HEK293 (cell line): Measurements from ENCODE around the gene HCFC1.

Experiments
- EGR2 ChIP-seq: fragments of 450-650 bp; formaldehyde crosslinking; IDR thresholded peaks from 2 replicates; pipeline ENCODE4 v1.5.1; 2016; ENCODE audit warnings: low read depth, missing biosample characterization, missing genetic modification characterization
- ELK4 ChIP-seq: IDR thresholded peaks from 2 replicates; pipeline ENCODE4 v1.6.1; 2011; ENCODE audit warnings: mild to moderate bottlenecking, low read depth, low read length, borderline replicate concordance
- GLI2 ChIP-seq: fragments of 450-650 bp; formaldehyde crosslinking; IDR thresholded peaks from 2 replicates; pipeline ENCODE4; 2017; ENCODE audit warnings: missing biosample characterization, missing genetic modification characterization, low read depth, borderline replicate concordance
- GLIS2 ChIP-seq: fragments of 450-650 bp; formaldehyde crosslinking; IDR thresholded peaks from 2 replicates; pipeline ENCODE4 v1.5.1; 2016; ENCODE audit warnings: missing biosample characterization, missing genetic modification characterization
- HIC1 ChIP-seq: fragments of 450-650 bp; formaldehyde crosslinking; IDR thresholded peaks from 2 replicates; pipeline ENCODE4 v1.5.1; 2016; ENCODE audit warnings: missing biosample characterization, missing genetic modification characterization
- KLF16 ChIP-seq: fragments of 450-650 bp; formaldehyde crosslinking; IDR thresholded peaks from 2 replicates; pipeline ENCODE4 v1.5.1; 2017; ENCODE audit warnings: missing biosample characterization, missing genetic modification characterization
- MYNN ChIP-seq: fragments of 450-650 bp; formaldehyde crosslinking; IDR thresholded peaks from 2 replicates; pipeline ENCODE4 v1.5.1; 2016; ENCODE audit warnings: missing biosample characterization, missing genetic modification characterization, borderline replicate concordance
- SP2 ChIP-seq: fragments of 450-650 bp; formaldehyde crosslinking; IDR thresholded peaks from 2 replicates; pipeline ENCODE4 v1.5.1; 2016; ENCODE audit warnings: missing biosample characterization, missing genetic modification characterization
- YY2 ChIP-seq: fragments of 450-650 bp; formaldehyde crosslinking; IDR thresholded peaks from 2 replicates; pipeline ENCODE4 v1.5.1; 2016; ENCODE audit warnings: missing biosample characterization, missing genetic modification characterization
- ZBTB10 ChIP-seq: fragments of 450-650 bp; formaldehyde crosslinking; IDR thresholded peaks from 2 replicates; pipeline ENCODE4 v1.5.1; 2016; ENCODE audit warnings: missing biosample characterization, missing genetic modification characterization
- ZBTB11 ChIP-seq: fragments of 450-650 bp; formaldehyde crosslinking; conservative IDR thresholded peaks from 2 replicates; pipeline ENCODE4 v1.5.1; 2016; ENCODE audit warnings: low read depth, missing biosample characterization, missing genetic modification characterization
- ZBTB48 ChIP-seq: fragments of 450-650 bp; formaldehyde crosslinking; IDR thresholded peaks from 2 replicates; pipeline ENCODE4 v1.5.1; 2016; ENCODE audit warnings: missing biosample characterization, missing genetic modification characterization
- ZEB2 ChIP-seq: fragments of 450-650 bp; formaldehyde crosslinking; IDR thresholded peaks from 2 replicates; pipeline ENCODE4 v1.5.1; 2016; ENCODE audit warnings: missing biosample characterization, missing genetic modification characterization
- ZNF138 ChIP-seq: fragments of 450-650 bp; formaldehyde crosslinking; IDR thresholded peaks from 2 replicates; pipeline ENCODE4 v1.5.1; 2016; ENCODE audit warnings: missing biosample characterization, missing genetic modification characterization, borderline replicate concordance
- ZNF16 ChIP-seq: fragments of 450-650 bp; formaldehyde crosslinking; IDR thresholded peaks from 2 replicates; pipeline ENCODE4 v1.5.1; 2016; ENCODE audit warnings: low read depth, missing biosample characterization, missing genetic modification characterization
- ZNF23 ChIP-seq: fragments of 450-650 bp; formaldehyde crosslinking; IDR thresholded peaks from 2 replicates; pipeline ENCODE4 v1.5.1; 2016; ENCODE audit warnings: missing biosample characterization, missing genetic modification characterization, borderline replicate concordance
- ZNF239 ChIP-seq: fragments of 450-650 bp; formaldehyde crosslinking; IDR thresholded peaks from 2 replicates; pipeline ENCODE4 v1.5.1; 2016; ENCODE audit warnings: missing biosample characterization, missing genetic modification characterization
- ZNF350 ChIP-seq: fragments of 450-650 bp; formaldehyde crosslinking; IDR thresholded peaks from 2 replicates; pipeline ENCODE4 v1.5.0; 2017; ENCODE audit warnings: missing biosample characterization, mild to moderate bottlenecking, missing genetic modification characterization
- ZNF488 ChIP-seq: fragments of 450-650 bp; formaldehyde crosslinking; IDR thresholded peaks from 2 replicates; pipeline ENCODE4 v1.5.1; 2016; ENCODE audit warnings: missing biosample characterization, missing genetic modification characterization
- ZNF544 ChIP-seq: fragments of 450-650 bp; formaldehyde crosslinking; IDR thresholded peaks from 2 replicates; pipeline ENCODE4 v1.5.0; 2017; ENCODE audit warnings: missing biosample characterization, missing genetic modification characterization
- ZNF624 ChIP-seq: fragments of 450-650 bp; formaldehyde crosslinking; IDR thresholded peaks from 2 replicates; pipeline ENCODE4 v1.5.1; 2017; ENCODE audit warnings: missing biosample characterization, missing genetic modification characterization
- ZNF677 ChIP-seq: fragments of 450-650 bp; IDR thresholded peaks from 2 replicates; pipeline ENCODE4 v1.5.0; 2018; ENCODE audit warnings: missing biosample characterization, mild to moderate bottlenecking, missing genetic modification characterization, moderate library complexity
- ZNF76 ChIP-seq: fragments of 450-650 bp; formaldehyde crosslinking; IDR thresholded peaks from 2 replicates; pipeline ENCODE4; 2016; ENCODE audit warnings: low read depth, missing biosample characterization, missing genetic modification characterization, borderline replicate concordance
- ZNF777 ChIP-seq: fragments of 450-650 bp; formaldehyde crosslinking; IDR thresholded peaks from 2 replicates; pipeline ENCODE4 v1.5.1; 2017; ENCODE audit warnings: missing biosample characterization, missing genetic modification characterization, borderline replicate concordance
- ZNF791 ChIP-seq: fragments of 450-650 bp; formaldehyde crosslinking; IDR thresholded peaks from 2 replicates; pipeline ENCODE4 v1.5.1; 2016; ENCODE audit warnings: missing biosample characterization, missing genetic modification characterization
- ZNF837 ChIP-seq: fragments of 450-650 bp; formaldehyde crosslinking; IDR thresholded peaks from 2 replicates; pipeline ENCODE4 v1.5.1; 2016; ENCODE audit warnings: missing biosample characterization, missing genetic modification characterization
- ZSCAN5A ChIP-seq: fragments of 450-650 bp; formaldehyde crosslinking; IDR thresholded peaks from 2 replicates; pipeline ENCODE4 v1.5.1; 2016; ENCODE audit warnings: missing biosample characterization, missing genetic modification characterization

Gene HCFC1

GRCh38 chrX:153971450-153972367 is at the start of gene HCFC1 (continued):
- TF ChIP-seq ELK4 (no peak; the same call in 1 of the 2 replicates), ZNF350 (tag by site-specific recombination) (no peak), ZNF544 (tag by site-specific recombination) (no peak), ZNF837 (tag by site-specific recombination) (no peak), ZSCAN5A (tag by site-specific recombination) (no peak; the same call in 1 of the 2 replicates), EGR2 (tag by site-specific recombination) (peak; percentile 89), ZBTB48 (tag by site-specific recombination) (no peak), ZNF624 (tag by site-specific recombination) (no peak), ZNF76 (tag by site-specific recombination) (peak; percentile 79; the same call in 1 of the 2 replicates), ZEB2 (tag by site-specific recombination) (peak; percentile 92), ZNF488 (no peak), SP2 (peak; percentile 68), ZBTB11 (tag by site-specific recombination) (no peak; the same call in 1 of the 2 replicates), KLF16 (peak; percentile 70), ZNF777 (peak; percentile 63; the same call in 1 of the 2 replicates), GLIS2 (tag by site-specific recombination) (peak; percentile 99), MYNN (tag by site-specific recombination) (peak; percentile 70; the same call in 1 of the 2 replicates), GLI2 (tag by site-specific recombination) (no peak), ZBTB10 (tag by site-specific recombination) (peak; percentile 86), ZNF138 (tag by site-specific recombination) (no peak), HIC1 (tag by site-specific recombination) (peak; percentile 85), ZNF791 (tag by site-specific recombination) (no peak), YY2 (tag by site-specific recombination) (peak; percentile 99), ZNF239 (no peak), ZNF16 (tag by site-specific recombination) (no peak), ZNF23 (tag by site-specific recombination) (no peak), ZNF677 (tag by site-specific recombination) (peak; percentile 28; the same call in 1 of the 2 replicates)
